Endothelial cell of umbilical vein (primary cell): ENCODE data around the gene BAZ1A.

Experiments
- CTCF ChIP-seq, 2 donors: IDR thresholded peaks; 1 replicate in 1 of 2; 2 replicates in 1 of 2; pipeline ENCODE4 v1.5.1; 2011; ENCODE audit warnings: low read length in 2 of 2, mild to moderate bottlenecking in 2 of 2, moderate library complexity in 2 of 2, control low read depth in 1 of 2, inconsistent platforms in 1 of 2, low read depth in 1 of 2; ENCODE audit not compliant: insufficient read depth in 1 of 2; ENCODE audit errors: extremely low read depth in 1 of 2
- EZH2 ChIP-seq: IDR thresholded peaks from 2 replicates; pipeline ENCODE4 v1.6.1; 2012; ENCODE audit warnings: borderline replicate concordance, low read depth, mild to moderate bottlenecking, moderate library complexity, low read length, inconsistent platforms; ENCODE audit not compliant: severe bottlenecking
- JUN ChIP-seq: IDR thresholded peaks from 2 replicates; pipeline ENCODE4 v1.6.1; 2011; ENCODE audit warnings: borderline replicate concordance, low read depth; ENCODE audit not compliant: insufficient read length, insufficient read depth

GRCh38 chr14:34775922-34776321 is 99.2 kb downstream of the BAZ1A start:
- TF ChIP-seq EZH2 (no peak), JUN (no peak), CTCF (IDR thresholded peaks at IDR 0.05; ENCODE audit: extremely low read depth in 1 of 2, insufficient read depth in 1 of 2, low read depth in 1 of 2, low read length in 2 of 2) (no peak)
